Loucy (cell line): Measurements from ENCODE around the gene CDKN2D.

Experiments used
- H2AFZ ChIP-seq: fragments of 200-600 bp; sonication (generic); 2 replicates; pipeline ENCODE4 v1.6.0; 2016; ENCODE audit warnings: antibody characterized with exemption, mild to moderate bottlenecking, low read length, moderate library complexity
- H3F3A ChIP-seq: fragments of 200-600 bp; 2 replicates; pipeline ENCODE4 v1.6.0; 2016; ENCODE audit warnings: antibody characterized with exemption, low read depth, mild to moderate bottlenecking
- H3K27me3 ChIP-seq: fragments of 200-600 bp; sonication (generic); 2 replicates; pipeline ENCODE4 v1.6.1; 2014; ENCODE audit warnings: low read length, mild to moderate bottlenecking; ENCODE audit not compliant: insufficient read depth, poor library complexity, severe bottlenecking
- H3K36me3 ChIP-seq: fragments of 200-600 bp; sonication (generic); 2 replicates; pipeline ENCODE4 v1.6.1; 2016; ENCODE audit warnings: low read length; ENCODE audit not compliant: insufficient read depth
- H3K4me1 ChIP-seq: fragments of 200-600 bp; sonication (generic); 2 replicates; pipeline ENCODE4 v1.5.1; 2014; ENCODE audit warnings: low read length, mild to moderate bottlenecking; ENCODE audit not compliant: insufficient read depth, poor library complexity, severe bottlenecking
- H3K4me2 ChIP-seq: fragments of 200-600 bp; sonication (generic); 2 replicates; pipeline ENCODE4 v1.6.0; 2014; ENCODE audit warnings: antibody characterized with exemption, low read length, low read depth, mild to moderate bottlenecking; ENCODE audit not compliant: poor library complexity, severe bottlenecking
- H3K4me3 ChIP-seq: fragments of 200-600 bp; sonication (generic); 2 replicates; pipeline ENCODE4 v1.5.1; 2014; ENCODE audit warnings: low read length, mild to moderate bottlenecking, mixed read lengths; ENCODE audit not compliant: poor library complexity, severe bottlenecking
- H3K79me2 ChIP-seq: fragments of 200-600 bp; sonication (generic); 2 replicates; pipeline ENCODE4 v1.6.1; 2014; ENCODE audit warnings: low read length; ENCODE audit not compliant: insufficient read depth
- H3K9ac ChIP-seq: fragments of 200-600 bp; sonication (generic); 2 replicates; pipeline ENCODE4 v1.6.0; 2014; ENCODE audit warnings: mild to moderate bottlenecking, low read depth, low read length, moderate library complexity; ENCODE audit not compliant: poor library complexity, severe bottlenecking
- H3K9me2 ChIP-seq: fragments of 200-600 bp; sonication (generic); replicated peaks from 2 replicates; pipeline ENCODE4 v1.6.1; 2016; ENCODE audit warnings: low read depth, low read length, mixed read lengths
- H3K9me3 ChIP-seq: fragments of 200-600 bp; sonication (generic); 2 replicates; pipeline ENCODE4 v1.6.1; 2014; ENCODE audit warnings: mild to moderate bottlenecking, antibody characterized with exemption, low read length, low read depth; ENCODE audit not compliant: insufficient read depth
- H4K20me1 ChIP-seq: fragments of 200-600 bp; sonication (generic); 2 replicates; pipeline ENCODE4 v1.6.0; 2014; ENCODE audit warnings: antibody characterized with exemption, low read length, mild to moderate bottlenecking; ENCODE audit not compliant: insufficient read depth, poor library complexity, severe bottlenecking
- CTCF ChIP-seq: fragments of 200-600 bp; sonication (generic); conservative IDR thresholded peaks from 2 replicates; pipeline ENCODE4 v1.5.1; 2014; ENCODE audit warnings: mild to moderate bottlenecking, antibody characterized with exemption, low read length
- EZH2phosphoT487 ChIP-seq: fragments of 200-600 bp; IDR thresholded peaks from 2 replicates; pipeline ENCODE4 v1.6.1; 2018; ENCODE audit warnings: antibody characterized with exemption, mild to moderate bottlenecking, moderate library complexity, borderline replicate concordance

The CDKN2D gene

GRCh38 chr19:10566658-10567410 lies 1.9 kb downstream of the CDKN2D start:
- Histone ChIP-seq H3F3A (peaks cover 10% of the 10 kb centered on the region; the same call in 1 of the 2 replicates), H3K9me2 (no peaks in the 10 kb centered on the region), H3K4me1 (peaks cover 30% of the 10 kb centered on the region), H3K27me3 (peaks cover 4% of the 10 kb centered on the region), H3K9ac (peak overlapping the region; percentile 86), H3K9me3 (no peaks in the 10 kb centered on the region), H4K20me1 (peaks cover 24% of the 10 kb centered on the region), H3K4me3 (peak overlapping the region; percentile 76), H2AFZ (no peak overlapping the region), H3K79me2 (peaks cover 62% of the 10 kb centered on the region), H3K36me3 (peaks cover under 1% of the 10 kb centered on the region; the same call in 1 of the 2 replicates), H3K4me2 (peak overlapping the region; percentile 88)
- no peak for TF ChIP-seq CTCF
- no peak for TF ChIP-seq EZH2phosphoT487

- Histone ChIP-seq H3K4me3 (peak overlapping the region; percentile 76), H3K4me2 (peak overlapping the region; percentile 88), H3K79me2 (peaks cover 67% of the 10 kb centered on the region), H4K20me1 (peaks cover 29% of the 10 kb centered on the region), H3K27me3 (peaks cover 4% of the 10 kb centered on the region), H2AFZ (no peak overlapping the region), H3K9ac (peak overlapping the region; percentile 86), H3K9me3 (no peaks in the 10 kb centered on the region), H3K4me1 (peaks cover 32% of the 10 kb centered on the region), H3K9me2 (no peaks in the 10 kb centered on the region), H3F3A (peaks cover 10% of the 10 kb centered on the region; the same call in 1 of the 2 replicates), H3K36me3 (peaks cover 5% of the 10 kb centered on the region; the same call in 1 of the 2 replicates)
- TF ChIP-seq CTCF (no peak), EZH2phosphoT487 (no peak)
Measured at GRCh38 chr19:10566408-10566657, 2.4 kb downstream of the CDKN2D start.

DNA sequence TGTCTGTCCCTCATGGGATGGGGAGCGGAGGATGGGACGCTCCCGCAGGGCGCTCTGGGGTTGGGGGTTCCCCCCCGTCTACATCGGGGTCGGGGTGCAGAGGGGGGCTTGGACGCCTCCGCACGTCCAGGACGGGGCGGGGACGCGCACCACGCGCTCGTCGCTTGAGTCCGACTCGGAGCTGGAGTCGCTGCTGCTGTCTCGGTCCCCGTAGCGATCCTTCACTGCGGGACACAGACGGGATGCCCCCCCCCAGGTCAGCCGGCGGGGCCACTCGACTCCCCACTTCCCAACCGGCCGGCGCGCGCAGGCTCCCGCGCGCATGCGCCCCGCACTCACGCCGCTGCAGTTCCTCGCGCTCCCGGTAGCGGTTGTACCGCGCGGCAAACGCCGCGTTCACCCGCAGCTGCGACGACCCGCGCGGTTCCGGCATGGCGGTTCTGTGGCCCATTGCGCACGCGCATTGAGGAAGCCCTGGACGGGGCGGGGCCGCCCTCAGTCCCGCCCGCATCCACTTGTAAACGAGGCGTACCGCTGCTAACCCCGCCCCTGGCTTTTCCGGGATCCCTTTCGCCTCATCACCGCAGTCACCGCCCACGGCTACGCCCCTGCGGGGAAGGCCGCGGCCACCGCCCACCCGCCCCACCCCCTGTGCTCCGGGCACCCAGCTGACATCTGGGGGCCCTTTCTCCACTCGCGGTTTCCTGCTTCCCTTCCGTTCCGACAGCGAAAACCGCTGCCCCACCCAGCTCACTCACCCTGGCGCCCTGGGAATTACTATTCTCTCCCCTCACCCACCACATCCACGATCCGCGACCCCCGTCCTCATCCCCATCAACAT lies 3.0 kb downstream of the CDKN2D start, which contains the start of gene KRI1:
Gene KRI1, minus strand, starts transcription at position 444 of the 841 bp plus-strand sequence. Its CDS starts 11 bp downstream, at position 433.
- H3K4me2 ChIP-seq: peak within 1 kb of the TSS; percentile 90
- H3K4me1 ChIP-seq: peaks cover 32% of the 10 kb centered on the region
- peaks cover 72% of the 10 kb centered on the region for H3K79me2 ChIP-seq
- peak within 1 kb of the TSS; percentile 86 for H3K4me3 ChIP-seq
- no peaks in the 10 kb centered on the region for H3K9me2 ChIP-seq
- H3K36me3 ChIP-seq: peaks cover 11% of the 10 kb centered on the region; the same call in 1 of the 2 replicates
- H3K9me3 ChIP-seq: no peaks in the 10 kb centered on the region
- H2AFZ ChIP-seq: peak within 1 kb of the TSS; percentile 17; the same call in 1 of the 2 replicates
- no peak for TF ChIP-seq CTCF
- TF ChIP-seq EZH2phosphoT487: no peak
- H3F3A ChIP-seq: peaks cover 10% of the 10 kb centered on the region; the same call in 1 of the 2 replicates
- peaks cover 30% of the 10 kb centered on the region for H4K20me1 ChIP-seq
- H3K9ac ChIP-seq: peak within 1 kb of the TSS; percentile 99
- H3K27me3 ChIP-seq: peaks cover 4% of the 10 kb centered on the region
